GM23338 (cell line): ENCODE data around the gene FLG2.

ENCODE experiments used
- CREB1 ChIP-seq: fragments of 250-450 bp; sonication (Bioruptor Pico); IDR thresholded peaks from 2 replicates; pipeline ENCODE4 v1.5.0; 2020; ENCODE audit warnings: low read depth, mild to moderate bottlenecking, moderate library complexity
- EZH2 ChIP-seq: fragments of 200-600 bp; sonication (generic); IDR thresholded peaks from one replicate; pipeline ENCODE4 v1.8.0; 2017; ENCODE audit warnings: antibody characterized with exemption, mild to moderate bottlenecking, low read depth; ENCODE audit not compliant: unreplicated experiment
- EZH2phosphoT487 ChIP-seq: fragments of 200-600 bp; sonication (generic); IDR thresholded peaks from one replicate; pipeline ENCODE4 v1.8.1; 2018; ENCODE audit warnings: antibody characterized with exemption; ENCODE audit not compliant: unreplicated experiment
- JUNB ChIP-seq: IDR thresholded peaks from one replicate; pipeline ENCODE4 v1.6.1; 2016; ENCODE audit warnings: antibody characterized with exemption; ENCODE audit not compliant: unreplicated experiment
- NANOG ChIP-seq: IDR thresholded peaks from 2 replicates; pipeline ENCODE4 v1.6.1; 2016; ENCODE audit warnings: antibody characterized with exemption, borderline replicate concordance
- POLR2AphosphoS5 ChIP-seq: IDR thresholded peaks from 2 replicates; pipeline ENCODE4 v1.6.1; 2016; ENCODE audit warnings: antibody characterized with exemption, low read depth
- STAT1 ChIP-seq: IDR thresholded peaks from one replicate; pipeline ENCODE4 v1.6.1; 2016; ENCODE audit warnings: antibody characterized with exemption; ENCODE audit not compliant: unreplicated experiment
- ZNF114 ChIP-seq: fragments of 250-450 bp; sonication (Bioruptor Pico); IDR thresholded peaks from 2 replicates; pipeline ENCODE4 v1.5.0; 2020; ENCODE audit warnings: mild to moderate bottlenecking, moderate library complexity
- ZNF331 ChIP-seq: fragments of 250-450 bp; sonication (Bioruptor Pico); IDR thresholded peaks from 2 replicates; pipeline ENCODE4 v1.5.0; 2020; ENCODE audit warnings: low read depth, mild to moderate bottlenecking, moderate library complexity
- TF ChIP-seq, protein P1 (sequence below), 2 experiments: fragments of 200-600 bp in 1 of 2; sonication (generic) in 1 of 2; conservative IDR thresholded peaks; 2 replicates each; pipeline versions ENCODE4 v1.5.1 to v1.6.1; 2016 to 2017; ENCODE audit warnings: antibody characterized with exemption in 2 of 2, low read depth in 2 of 2, mild to moderate bottlenecking in 2 of 2, moderate library complexity in 1 of 2
- TF ChIP-seq, protein P2 (sequence below): IDR thresholded peaks from one replicate; pipeline ENCODE4 v1.6.1; 2018; ENCODE audit warnings: antibody characterized with exemption; ENCODE audit not compliant: unreplicated experiment
- TF ChIP-seq, protein P3 (sequence below): IDR thresholded peaks from 2 replicates; pipeline ENCODE4 v1.6.1; 2016; ENCODE audit warnings: antibody characterized with exemption
- TF ChIP-seq, protein P4 (sequence below): fragments of 250-450 bp; sonication (Bioruptor Pico); IDR thresholded peaks from 2 replicates; pipeline ENCODE4 v1.5.0; 2020; ENCODE audit warnings: mild to moderate bottlenecking, moderate library complexity

DNA sequence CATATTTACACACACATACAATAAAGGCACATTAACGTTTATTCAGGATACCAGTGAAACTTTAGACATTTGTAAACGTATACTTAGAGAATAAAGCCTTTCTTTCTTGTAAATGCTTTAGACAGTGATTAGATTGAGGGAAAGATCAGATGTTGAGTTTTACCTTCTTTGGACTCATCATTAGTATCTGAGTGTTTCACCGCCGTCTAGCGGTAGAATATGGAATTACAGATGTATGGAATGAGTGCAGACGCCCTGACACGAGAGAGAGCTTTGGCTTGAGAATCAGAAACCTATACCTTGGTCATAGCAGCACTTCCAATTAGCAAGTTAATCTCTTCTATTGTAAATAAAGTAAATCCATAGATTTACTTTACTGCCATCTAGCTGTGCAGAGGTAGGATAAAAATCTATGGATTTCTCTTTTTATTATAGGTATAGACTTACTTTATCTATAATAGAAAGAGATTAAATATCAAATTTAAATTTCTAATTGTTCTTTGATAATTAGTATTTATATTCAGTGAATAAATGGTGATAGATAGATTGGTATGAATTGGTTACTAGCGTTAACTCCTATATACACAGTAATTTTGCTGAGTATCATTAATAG, 12.6 kb downstream of the FLG2 start:
- TF ChIP-seq, protein P1, sequence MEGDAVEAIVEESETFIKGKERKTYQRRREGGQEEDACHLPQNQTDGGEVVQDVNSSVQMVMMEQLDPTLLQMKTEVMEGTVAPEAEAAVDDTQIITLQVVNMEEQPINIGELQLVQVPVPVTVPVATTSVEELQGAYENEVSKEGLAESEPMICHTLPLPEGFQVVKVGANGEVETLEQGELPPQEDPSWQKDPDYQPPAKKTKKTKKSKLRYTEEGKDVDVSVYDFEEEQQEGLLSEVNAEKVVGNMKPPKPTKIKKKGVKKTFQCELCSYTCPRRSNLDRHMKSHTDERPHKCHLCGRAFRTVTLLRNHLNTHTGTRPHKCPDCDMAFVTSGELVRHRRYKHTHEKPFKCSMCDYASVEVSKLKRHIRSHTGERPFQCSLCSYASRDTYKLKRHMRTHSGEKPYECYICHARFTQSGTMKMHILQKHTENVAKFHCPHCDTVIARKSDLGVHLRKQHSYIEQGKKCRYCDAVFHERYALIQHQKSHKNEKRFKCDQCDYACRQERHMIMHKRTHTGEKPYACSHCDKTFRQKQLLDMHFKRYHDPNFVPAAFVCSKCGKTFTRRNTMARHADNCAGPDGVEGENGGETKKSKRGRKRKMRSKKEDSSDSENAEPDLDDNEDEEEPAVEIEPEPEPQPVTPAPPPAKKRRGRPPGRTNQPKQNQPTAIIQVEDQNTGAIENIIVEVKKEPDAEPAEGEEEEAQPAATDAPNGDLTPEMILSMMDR (conservative IDR thresholded peaks at IDR 0.05; ENCODE audit: low read depth in 2 of 2), result peak; percentile 76 to 87
- TF ChIP-seq EZH2, result no peak
- TF ChIP-seq ZNF114 (CRISPR knock-in tag), result no peak
- TF ChIP-seq, protein P2, sequence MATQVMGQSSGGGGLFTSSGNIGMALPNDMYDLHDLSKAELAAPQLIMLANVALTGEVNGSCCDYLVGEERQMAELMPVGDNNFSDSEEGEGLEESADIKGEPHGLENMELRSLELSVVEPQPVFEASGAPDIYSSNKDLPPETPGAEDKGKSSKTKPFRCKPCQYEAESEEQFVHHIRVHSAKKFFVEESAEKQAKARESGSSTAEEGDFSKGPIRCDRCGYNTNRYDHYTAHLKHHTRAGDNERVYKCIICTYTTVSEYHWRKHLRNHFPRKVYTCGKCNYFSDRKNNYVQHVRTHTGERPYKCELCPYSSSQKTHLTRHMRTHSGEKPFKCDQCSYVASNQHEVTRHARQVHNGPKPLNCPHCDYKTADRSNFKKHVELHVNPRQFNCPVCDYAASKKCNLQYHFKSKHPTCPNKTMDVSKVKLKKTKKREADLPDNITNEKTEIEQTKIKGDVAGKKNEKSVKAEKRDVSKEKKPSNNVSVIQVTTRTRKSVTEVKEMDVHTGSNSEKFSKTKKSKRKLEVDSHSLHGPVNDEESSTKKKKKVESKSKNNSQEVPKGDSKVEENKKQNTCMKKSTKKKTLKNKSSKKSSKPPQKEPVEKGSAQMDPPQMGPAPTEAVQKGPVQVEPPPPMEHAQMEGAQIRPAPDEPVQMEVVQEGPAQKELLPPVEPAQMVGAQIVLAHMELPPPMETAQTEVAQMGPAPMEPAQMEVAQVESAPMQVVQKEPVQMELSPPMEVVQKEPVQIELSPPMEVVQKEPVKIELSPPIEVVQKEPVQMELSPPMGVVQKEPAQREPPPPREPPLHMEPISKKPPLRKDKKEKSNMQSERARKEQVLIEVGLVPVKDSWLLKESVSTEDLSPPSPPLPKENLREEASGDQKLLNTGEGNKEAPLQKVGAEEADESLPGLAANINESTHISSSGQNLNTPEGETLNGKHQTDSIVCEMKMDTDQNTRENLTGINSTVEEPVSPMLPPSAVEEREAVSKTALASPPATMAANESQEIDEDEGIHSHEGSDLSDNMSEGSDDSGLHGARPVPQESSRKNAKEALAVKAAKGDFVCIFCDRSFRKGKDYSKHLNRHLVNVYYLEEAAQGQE, result no peak
- TF ChIP-seq EZH2phosphoT487, result no peak
- no peak for TF ChIP-seq POLR2AphosphoS5
- TF ChIP-seq, protein P3, sequence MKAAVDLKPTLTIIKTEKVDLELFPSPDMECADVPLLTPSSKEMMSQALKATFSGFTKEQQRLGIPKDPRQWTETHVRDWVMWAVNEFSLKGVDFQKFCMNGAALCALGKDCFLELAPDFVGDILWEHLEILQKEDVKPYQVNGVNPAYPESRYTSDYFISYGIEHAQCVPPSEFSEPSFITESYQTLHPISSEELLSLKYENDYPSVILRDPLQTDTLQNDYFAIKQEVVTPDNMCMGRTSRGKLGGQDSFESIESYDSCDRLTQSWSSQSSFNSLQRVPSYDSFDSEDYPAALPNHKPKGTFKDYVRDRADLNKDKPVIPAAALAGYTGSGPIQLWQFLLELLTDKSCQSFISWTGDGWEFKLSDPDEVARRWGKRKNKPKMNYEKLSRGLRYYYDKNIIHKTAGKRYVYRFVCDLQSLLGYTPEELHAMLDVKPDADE, result no peak
- no peak for TF ChIP-seq CREB1 (CRISPR knock-in tag)
- no peak for TF ChIP-seq ZNF331
- no peak for TF ChIP-seq JUNB
- no peak for TF ChIP-seq NANOG
- TF ChIP-seq, protein P4, sequence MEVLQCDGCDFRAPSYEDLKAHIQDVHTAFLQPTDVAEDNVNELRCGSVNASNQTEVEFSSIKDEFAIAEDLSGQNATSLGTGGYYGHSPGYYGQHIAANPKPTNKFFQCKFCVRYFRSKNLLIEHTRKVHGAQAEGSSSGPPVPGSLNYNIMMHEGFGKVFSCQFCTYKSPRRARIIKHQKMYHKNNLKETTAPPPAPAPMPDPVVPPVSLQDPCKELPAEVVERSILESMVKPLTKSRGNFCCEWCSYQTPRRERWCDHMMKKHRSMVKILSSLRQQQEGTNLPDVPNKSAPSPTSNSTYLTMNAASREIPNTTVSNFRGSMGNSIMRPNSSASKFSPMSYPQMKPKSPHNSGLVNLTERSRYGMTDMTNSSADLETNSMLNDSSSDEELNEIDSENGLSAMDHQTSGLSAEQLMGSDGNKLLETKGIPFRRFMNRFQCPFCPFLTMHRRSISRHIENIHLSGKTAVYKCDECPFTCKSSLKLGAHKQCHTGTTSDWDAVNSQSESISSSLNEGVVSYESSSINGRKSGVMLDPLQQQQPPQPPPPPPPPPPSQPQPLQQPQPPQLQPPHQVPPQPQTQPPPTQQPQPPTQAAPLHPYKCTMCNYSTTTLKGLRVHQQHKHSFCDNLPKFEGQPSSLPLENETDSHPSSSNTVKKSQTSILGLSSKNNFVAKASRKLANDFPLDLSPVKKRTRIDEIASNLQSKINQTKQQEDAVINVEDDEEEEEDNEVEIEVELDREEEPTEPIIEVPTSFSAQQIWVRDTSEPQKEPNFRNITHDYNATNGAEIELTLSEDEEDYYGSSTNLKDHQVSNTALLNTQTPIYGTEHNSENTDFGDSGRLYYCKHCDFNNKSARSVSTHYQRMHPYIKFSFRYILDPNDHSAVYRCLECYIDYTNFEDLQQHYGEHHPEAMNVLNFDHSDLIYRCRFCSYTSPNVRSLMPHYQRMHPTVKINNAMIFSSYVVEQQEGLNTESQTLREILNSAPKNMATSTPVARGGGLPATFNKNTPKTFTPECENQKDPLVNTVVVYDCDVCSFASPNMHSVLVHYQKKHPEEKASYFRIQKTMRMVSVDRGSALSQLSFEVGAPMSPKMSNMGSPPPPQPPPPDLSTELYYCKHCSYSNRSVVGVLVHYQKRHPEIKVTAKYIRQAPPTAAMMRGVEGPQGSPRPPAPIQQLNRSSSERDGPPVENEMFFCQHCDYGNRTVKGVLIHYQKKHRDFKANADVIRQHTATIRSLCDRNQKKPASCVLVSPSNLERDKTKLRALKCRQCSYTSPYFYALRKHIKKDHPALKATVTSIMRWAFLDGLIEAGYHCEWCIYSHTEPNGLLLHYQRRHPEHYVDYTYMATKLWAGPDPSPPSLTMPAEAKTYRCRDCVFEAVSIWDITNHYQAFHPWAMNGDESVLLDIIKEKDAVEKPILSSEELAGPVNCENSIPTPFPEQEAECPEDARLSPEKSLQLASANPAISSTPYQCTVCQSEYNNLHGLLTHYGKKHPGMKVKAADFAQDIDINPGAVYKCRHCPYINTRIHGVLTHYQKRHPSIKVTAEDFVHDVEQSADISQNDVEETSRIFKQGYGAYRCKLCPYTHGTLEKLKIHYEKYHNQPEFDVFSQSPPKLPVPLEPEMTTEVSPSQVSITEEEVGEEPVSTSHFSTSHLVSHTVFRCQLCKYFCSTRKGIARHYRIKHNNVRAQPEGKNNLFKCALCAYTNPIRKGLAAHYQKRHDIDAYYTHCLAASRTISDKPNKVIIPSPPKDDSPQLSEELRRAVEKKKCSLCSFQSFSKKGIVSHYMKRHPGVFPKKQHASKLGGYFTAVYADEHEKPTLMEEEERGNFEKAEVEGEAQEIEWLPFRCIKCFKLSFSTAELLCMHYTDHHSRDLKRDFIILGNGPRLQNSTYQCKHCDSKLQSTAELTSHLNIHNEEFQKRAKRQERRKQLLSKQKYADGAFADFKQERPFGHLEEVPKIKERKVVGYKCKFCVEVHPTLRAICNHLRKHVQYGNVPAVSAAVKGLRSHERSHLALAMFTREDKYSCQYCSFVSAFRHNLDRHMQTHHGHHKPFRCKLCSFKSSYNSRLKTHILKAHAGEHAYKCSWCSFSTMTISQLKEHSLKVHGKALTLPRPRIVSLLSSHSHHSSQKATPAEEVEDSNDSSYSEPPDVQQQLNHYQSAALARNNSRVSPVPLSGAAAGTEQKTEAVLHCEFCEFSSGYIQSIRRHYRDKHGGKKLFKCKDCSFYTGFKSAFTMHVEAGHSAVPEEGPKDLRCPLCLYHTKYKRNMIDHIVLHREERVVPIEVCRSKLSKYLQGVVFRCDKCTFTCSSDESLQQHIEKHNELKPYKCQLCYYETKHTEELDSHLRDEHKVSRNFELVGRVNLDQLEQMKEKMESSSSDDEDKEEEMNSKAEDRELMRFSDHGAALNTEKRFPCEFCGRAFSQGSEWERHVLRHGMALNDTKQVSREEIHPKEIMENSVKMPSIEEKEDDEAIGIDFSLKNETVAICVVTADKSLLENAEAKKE (CRISPR knock-in tag), result no peak
- TF ChIP-seq STAT1, result no peak
